ENCODE data around the gene TRIM45.
"Not testable (repeated sequence)": the region's sequence is repeated elsewhere in the genome, so short reads cannot be mapped to it uniquely, and the experiment has no call there.

Gene TRIM45

GRCh38 chr1:117130526-117130925 lies 9.0 kb upstream of the TRIM45 start:
- DNase-seq (ENCODE audit: low read depth): no peak

GRCh38 chr1:117128323-117129079 lies 7.0 kb upstream of the TRIM45 start:
- no peak for DNase-seq (ENCODE audit: low read depth)

- DNase-seq (ENCODE audit: low read depth): no peak
Measured at GRCh38 chr1:117127795-117128194, 6.2 kb upstream of the TRIM45 start.

- DNase-seq (ENCODE audit: low read depth): no peak
Measured at GRCh38 chr1:117124661-117125060, 3.1 kb upstream of the TRIM45 start.

GRCh38 chr1:117123274-117123673 lies 1.7 kb upstream of the TRIM45 start:
- no peak for DNase-seq (ENCODE audit: low read depth)

- DNase-seq (ENCODE audit: low read depth): no peak
Measured at GRCh38 chr1:117122330-117123025, 929 bp upstream of the TRIM45 start.

- DNase-seq (ENCODE audit: low read depth): no peak
Measured at GRCh38 chr1:117120774-117121588, 568 bp downstream of the TRIM45 start.

GRCh38 chr1:117119144-117119543 lies 2.4 kb downstream of the TRIM45 start:
- DNase-seq (ENCODE audit: low read depth): not testable (repeated sequence)

- DNase-seq (ENCODE audit: low read depth): no peak
Measured at GRCh38 chr1:117118137-117118536, 3.4 kb downstream of the TRIM45 start.

GRCh38 chr1:117117697-117118096 lies 3.9 kb downstream of the TRIM45 start:
- DNase-seq (ENCODE audit: low read depth): no peak

- DNase-seq (ENCODE audit: low read depth): no peak
Measured at GRCh38 chr1:117116784-117117130, 4.8 kb downstream of the TRIM45 start.

- no peak for DNase-seq (ENCODE audit: low read depth)
Measured at GRCh38 chr1:117116090-117116783, 5.3 kb downstream of the TRIM45 start.

- no peak for DNase-seq (ENCODE audit: low read depth)
Measured at GRCh38 chr1:117114877-117115276, 6.7 kb downstream of the TRIM45 start.

GRCh38 chr1:117113199-117113598 lies 8.3 kb downstream of the TRIM45 start:
- DNase-seq (ENCODE audit: low read depth): no peak

GRCh38 chr1:117112047-117112717 lies 9.4 kb downstream of the TRIM45 start:
- DNase-seq (ENCODE audit: low read depth): no peak

GRCh38 chr1:117110774-117111173 lies 10.8 kb downstream of the TRIM45 start:
- no peak for DNase-seq (ENCODE audit: low read depth)

- DNase-seq (ENCODE audit: low read depth): no peak
Measured at GRCh38 chr1:117107364-117107763, 14.2 kb downstream of the TRIM45 start.

- no peak for DNase-seq (ENCODE audit: low read depth)
Measured at GRCh38 chr1:117106478-117106877, 15.1 kb downstream of the TRIM45 start.

- no peak for DNase-seq (ENCODE audit: low read depth)
Measured at GRCh38 chr1:117105722-117106121, 15.8 kb downstream of the TRIM45 start.

GRCh38 chr1:117104986-117105385 lies 16.6 kb downstream of the TRIM45 start:
- DNase-seq (ENCODE audit: low read depth): no peak

GRCh38 chr1:117101858-117102257 lies 19.7 kb downstream of the TRIM45 start:
- DNase-seq (ENCODE audit: low read depth): not testable (repeated sequence)

GRCh38 chr1:117101334-117101733 lies 20.2 kb downstream of the TRIM45 start:
- DNase-seq (ENCODE audit: low read depth): no peak
